Measurements from ENCODE around the gene SYTL5. TPM values are rescaled to one million over a fixed set of nuclear protein-coding genes. Genes with fewer than 3 reads are reported as not detected.

Gene SYTL5
- total RNA-seq, 4 donors from 2014 or later: 0.15 to 0.79 (median 0.42) TPM; not detected in 1

GRCh38 chrX:38103857-38104812 lies 97.8 kb downstream of the SYTL5 start:
- intact Hi-C loops (cut with DNase I; ENCODE audit: low total_unique reads): no loop called here
- no peak for TF ChIP-seq POLR2A (IDR thresholded peaks at IDR 0.05)
- TF ChIP-seq CTCF (IDR thresholded peaks at IDR 0.05): no peak
- DNase-seq (ENCODE audit: low spot score in 2 of 2): no peak
- H3K4me3 ChIP-seq (ENCODE audit: low read depth, poor library complexity, severe bottlenecking): no peak overlapping the region
- 70 to 90% methylated on average over 5 of the region's 5 CpGs for WGBS, 2 donors

DNA sequence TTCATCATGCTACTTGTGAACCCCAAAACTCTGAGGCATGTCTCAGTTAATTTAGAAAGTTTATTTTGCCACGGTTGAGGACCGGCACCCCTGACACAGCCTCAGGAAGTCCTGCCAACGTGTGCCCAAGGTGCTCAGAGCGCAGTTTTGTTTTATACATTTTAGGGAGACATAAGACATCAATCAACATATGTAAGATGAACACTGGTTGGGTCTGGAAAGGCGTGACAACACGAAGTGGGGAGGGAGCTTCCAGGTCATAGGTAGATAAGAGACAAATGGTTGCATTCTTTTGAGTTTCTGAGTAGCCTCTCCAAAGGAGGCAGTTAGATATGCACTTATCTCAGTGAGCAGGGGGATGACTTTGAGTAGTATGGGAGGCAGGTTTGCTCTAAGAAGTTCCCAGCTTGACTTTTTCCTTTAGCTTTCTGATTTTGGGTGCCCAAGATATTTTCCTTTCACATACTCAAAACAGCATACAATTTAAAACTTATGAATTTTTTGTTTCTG lies 98.9 kb downstream of the SYTL5 start:
- no peak for DNase-seq (ENCODE audit: low spot score in 2 of 2)
- H3K4me3 ChIP-seq (ENCODE audit: low read depth, poor library complexity, severe bottlenecking): no peak overlapping the region
- TF ChIP-seq CTCF (IDR thresholded peaks at IDR 0.05) (no peak), POLR2A (IDR thresholded peaks at IDR 0.05) (no peak)
- 72 to 84% methylated on average over 6 of the region's 6 CpGs for WGBS, 2 donors
- intact Hi-C loops (cut with DNase I; ENCODE audit: low total_unique reads): no loop called here

DNA sequence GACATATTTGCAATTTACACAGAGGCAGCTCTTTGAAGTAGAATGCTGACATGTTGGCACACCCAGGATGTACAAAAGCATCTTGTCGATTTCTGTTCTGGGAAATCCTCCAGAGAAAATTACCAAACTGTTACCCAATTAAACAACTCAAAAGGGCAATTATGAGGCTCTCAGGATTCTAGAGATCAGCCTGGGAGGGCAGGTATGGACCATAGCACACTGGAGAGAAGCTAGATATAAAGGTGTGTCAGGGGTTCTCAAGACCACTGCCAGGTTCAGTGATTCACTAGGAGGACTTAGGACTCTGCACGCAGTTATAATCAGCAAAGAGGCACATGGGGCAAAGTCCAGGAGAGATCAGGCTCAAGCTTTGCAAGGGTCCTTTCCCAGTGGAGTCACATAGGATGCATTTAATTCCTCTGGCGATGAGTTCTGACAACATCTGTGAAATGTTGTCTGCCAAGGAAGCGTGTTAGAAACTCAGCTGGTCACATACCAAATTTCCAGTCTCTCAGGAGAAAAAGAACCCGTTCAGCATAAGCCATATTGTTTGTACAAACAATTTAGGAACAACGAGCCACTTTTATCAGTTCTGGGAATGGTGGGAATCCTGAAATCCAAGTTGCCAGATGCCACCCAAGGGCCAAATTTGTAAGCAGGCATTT lies 100.8 kb downstream of the SYTL5 start:
- no peak for DNase-seq (ENCODE audit: low spot score in 2 of 2)
- WGBS, 2 donors: 30 to 38% methylated on average over 5 to 6 of the region's 6 CpGs

GRCh38 chrX:38108364-38108763 lies 102.0 kb downstream of the SYTL5 start:
- DNase-seq (ENCODE audit: low spot score in 2 of 2): no peak
- H3K4me3 ChIP-seq (ENCODE audit: low read depth, poor library complexity, severe bottlenecking): no peak overlapping the region
- no peak for TF ChIP-seq POLR2A (IDR thresholded peaks at IDR 0.05)
- no peak for TF ChIP-seq CTCF (IDR thresholded peaks at IDR 0.05)
- WGBS, 2 donors: 82 to 89% methylated on average over 6 of the region's 6 CpGs
- intact Hi-C loops (cut with DNase I; ENCODE audit: low total_unique reads): no loop called here

More for the DNA sequence above, 100.8 kb downstream of the SYTL5 start:
- TF ChIP-seq CTCF (IDR thresholded peaks at IDR 0.05): no peak
- no peak for TF ChIP-seq POLR2A (IDR thresholded peaks at IDR 0.05)
- H3K4me3 ChIP-seq (ENCODE audit: low read depth, poor library complexity, severe bottlenecking): no peak overlapping the region
- intact Hi-C loops (cut with DNase I; ENCODE audit: low total_unique reads): no loop called here

- intact Hi-C loops (cut with DNase I; ENCODE audit: low total_unique reads): no loop called here
- TF ChIP-seq POLR2A (IDR thresholded peaks at IDR 0.05): no peak
- TF ChIP-seq CTCF (IDR thresholded peaks at IDR 0.05): no peak
- no peak for DNase-seq (ENCODE audit: low spot score in 2 of 2)
- H3K4me3 ChIP-seq (ENCODE audit: low read depth, poor library complexity, severe bottlenecking): no peak overlapping the region
- WGBS, 2 donors: 72 to 87% methylated on average over 4 of the region's 4 CpGs
These were observed 102.9 kb downstream of the SYTL5 start for GRCh38 chrX:38109042-38109898.
